Activated CD8-positive, alpha-beta memory T cell treated with anti-CD3 and anti-CD28 coated beads, Interleukin-2, amount 50 U/mL, for 48 hours (primary cell): ENCODE measurements around the gene EPDR1.

Source experiments
- DNase-seq: peaks from one replicate; pipeline ENCODE4 v3.0.0-alpha.2; 2020

The EPDR1 gene

GRCh38 chr7:37982423-37982822, 62.0 kb downstream of the EPDR1 start:
- no peak for DNase-seq

- no peak for DNase-seq
Observed at GRCh38 chr7:37984750-37985390, 64.4 kb downstream of the EPDR1 start.

DNA sequence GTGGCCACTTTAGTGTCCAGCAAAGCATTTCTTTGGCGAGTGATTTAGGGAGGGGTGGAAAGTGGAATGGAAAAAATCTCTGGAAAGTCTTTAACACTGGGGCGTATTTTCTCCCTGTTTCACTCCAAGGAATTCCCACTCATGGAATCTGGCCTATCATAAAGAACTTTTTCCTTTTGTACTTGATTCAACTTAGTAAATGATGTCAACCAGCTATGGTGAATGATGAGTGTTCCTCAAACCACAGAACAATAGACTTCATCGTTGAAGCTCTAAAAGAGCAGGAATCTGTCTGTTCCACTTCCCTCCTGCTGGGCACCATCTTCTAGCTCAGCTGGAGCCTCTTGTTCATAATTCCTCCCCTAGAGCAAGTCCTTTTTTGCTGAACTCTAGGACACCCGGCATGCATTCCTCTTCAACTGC, 66.5 kb downstream of the EPDR1 start:
- DNase-seq, result no peak

DNA sequence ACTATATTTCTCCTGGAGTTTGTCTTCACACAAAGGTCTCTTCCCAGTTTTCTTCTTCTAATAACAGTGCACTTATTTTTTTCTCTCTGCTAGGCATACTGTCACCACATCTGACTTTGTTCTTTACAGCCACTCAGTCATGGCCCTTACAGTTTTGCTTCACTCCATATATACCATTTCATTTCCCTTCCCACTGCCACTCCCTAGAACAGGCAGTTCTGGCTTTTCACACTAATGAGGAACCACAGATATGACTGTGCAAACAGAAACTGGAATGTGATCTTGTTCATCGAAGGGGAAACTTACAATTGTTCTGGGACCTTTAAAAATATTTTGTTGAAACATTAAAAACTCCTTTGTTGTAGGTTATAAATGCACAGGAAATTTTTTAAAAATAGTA, 67.3 kb downstream of the EPDR1 start:
- DNase-seq, result no peak

DNA sequence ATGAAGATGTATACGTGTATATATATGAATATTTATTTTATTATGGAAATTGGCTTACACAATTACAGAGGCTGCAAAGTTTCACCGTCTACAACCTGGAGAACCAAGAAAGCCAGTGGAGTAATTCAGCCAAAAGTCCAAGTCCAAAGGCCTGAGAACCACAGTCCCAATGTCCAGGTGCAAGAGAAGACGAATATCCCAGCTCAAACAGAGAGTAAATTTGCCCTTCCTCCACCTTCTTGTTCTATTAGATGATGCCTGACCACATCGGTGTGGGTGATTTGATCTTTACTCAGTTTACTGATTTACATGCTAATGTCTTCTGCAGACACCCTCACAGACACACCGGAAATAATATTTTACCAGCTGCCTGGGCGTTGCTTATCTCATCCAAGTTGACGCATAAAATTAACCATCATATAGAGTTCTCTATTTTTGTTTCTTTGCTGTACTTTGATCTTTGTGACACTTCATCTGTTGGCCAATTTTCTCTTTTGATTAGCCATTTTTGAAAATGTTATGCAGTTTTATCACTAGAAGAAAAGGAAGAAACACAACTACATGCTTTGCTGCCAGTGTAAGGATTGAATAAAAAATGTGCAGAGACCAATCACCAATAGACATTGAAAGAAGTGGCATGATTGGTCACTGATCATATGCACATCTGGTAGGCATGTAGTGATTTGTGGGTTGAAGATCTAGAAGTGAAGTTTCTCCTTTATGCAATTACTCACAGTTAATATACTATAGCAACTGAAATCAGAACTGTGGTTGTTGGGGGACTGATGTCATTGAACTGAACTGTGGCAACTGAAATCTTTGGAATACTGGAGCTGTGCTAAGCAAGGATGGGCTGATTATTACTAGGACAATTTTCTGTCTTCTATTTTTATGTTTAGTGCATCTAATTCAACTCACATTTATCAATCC, 68.5 kb downstream of the EPDR1 start:
- no peak for DNase-seq

- DNase-seq, result no peak
Observed at GRCh38 chr7:37990337-37990736, 69.9 kb downstream of the EPDR1 start.

DNA sequence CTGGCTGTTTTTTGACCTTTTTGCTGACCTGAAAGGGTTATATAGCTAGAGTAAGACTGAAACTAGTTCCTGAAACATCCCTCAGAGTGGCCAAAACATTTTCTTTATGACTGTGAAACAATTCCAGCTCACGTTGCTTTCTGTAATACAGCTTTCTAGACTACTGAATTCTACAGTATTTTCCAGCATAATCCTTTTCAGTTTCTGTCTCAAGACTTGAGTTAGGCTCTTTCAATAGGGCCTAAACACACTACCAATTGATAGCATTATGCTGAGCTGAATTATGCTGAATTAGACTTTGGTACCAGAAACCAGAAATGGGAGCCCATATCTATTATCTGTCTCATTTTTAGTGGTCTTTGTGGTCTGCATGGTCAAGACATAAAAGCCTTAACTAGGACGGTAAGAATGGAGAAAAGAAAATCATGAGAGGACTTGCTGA, 72.6 kb downstream of the EPDR1 start:
- no peak for DNase-seq

DNA sequence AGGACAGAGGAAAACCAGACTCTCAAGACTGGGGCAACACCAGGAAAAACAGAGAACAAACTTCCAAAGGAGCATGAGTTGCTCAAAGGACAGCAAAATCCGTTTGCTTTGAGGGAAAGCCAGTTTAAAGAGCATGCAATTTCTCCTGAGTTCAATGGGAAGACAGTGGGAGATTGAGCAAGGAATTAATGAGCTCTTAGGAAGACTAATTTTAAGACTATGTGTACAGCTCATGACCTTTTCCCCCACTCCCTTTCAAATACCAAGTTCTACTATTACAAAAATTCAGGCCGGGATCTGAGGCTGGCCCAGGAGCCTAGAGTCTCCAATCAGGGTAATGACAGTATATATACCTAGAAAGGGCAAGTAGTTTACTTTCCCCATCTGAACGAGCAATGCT, 79.2 kb downstream of the EPDR1 start:
- no peak for DNase-seq

- no peak for DNase-seq
Observed at GRCh38 chr7:38000272-38000671, 79.8 kb downstream of the EPDR1 start.
